ENCODE data around the gene CTAGE9. TPM values are rescaled to one million over a fixed set of nuclear protein-coding genes. Genes with fewer than 3 reads are reported as not detected.

CTAGE9 gene
- total RNA-seq, 1 experiment from 2014 or later, result not detected

GRCh38 chr6:131692589-131692988 lies 18.2 kb downstream of the CTAGE9 start:
- no peak for DNase-seq
- H3K9me3 ChIP-seq, result no peaks in the 10 kb centered on the region
- H3K36me3 ChIP-seq, result no peaks in the 10 kb centered on the region
- no peak overlapping the region for H3K4me3 ChIP-seq
- H3K27me3 ChIP-seq, result no peaks in the 10 kb centered on the region

- H3K9me3 ChIP-seq, result no peaks in the 10 kb centered on the region
- H3K36me3 ChIP-seq, result no peaks in the 10 kb centered on the region
- no peak for DNase-seq
- no peak overlapping the region for H3K4me3 ChIP-seq
- H3K27me3 ChIP-seq, result no peaks in the 10 kb centered on the region
Observed at GRCh38 chr6:131692031-131692430, 18.8 kb downstream of the CTAGE9 start.

- H3K4me3 ChIP-seq, result no peak overlapping the region
- no peaks in the 10 kb centered on the region for H3K36me3 ChIP-seq
- no peaks in the 10 kb centered on the region for H3K27me3 ChIP-seq
- DNase-seq, result no peak
- H3K9me3 ChIP-seq, result no peaks in the 10 kb centered on the region
Observed at GRCh38 chr6:131688286-131688685, 22.5 kb downstream of the CTAGE9 start.

DNA sequence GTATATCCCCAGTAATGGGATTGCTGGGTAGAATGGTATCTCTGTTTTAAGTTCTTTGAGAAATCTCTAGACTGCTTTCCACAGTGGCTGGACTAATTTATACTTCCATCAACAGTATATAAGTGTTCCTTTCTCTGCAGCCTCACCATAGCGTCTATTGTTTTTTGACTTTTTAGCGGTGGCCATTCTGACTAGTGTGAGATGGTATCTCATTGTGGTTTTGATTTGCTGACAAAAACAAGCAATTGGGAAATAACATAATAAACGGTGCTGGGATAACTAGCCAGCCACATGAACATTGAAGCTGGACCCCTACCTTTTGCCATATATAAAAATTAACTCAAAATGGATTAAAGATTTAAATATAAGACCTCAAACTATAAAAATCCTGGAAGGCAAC lies 23.8 kb downstream of the CTAGE9 start:
- H3K4me3 ChIP-seq, result no peak overlapping the region
- no peaks in the 10 kb centered on the region for H3K36me3 ChIP-seq
- H3K9me3 ChIP-seq, result no peaks in the 10 kb centered on the region
- DNase-seq, result no peak
- no peaks in the 10 kb centered on the region for H3K27me3 ChIP-seq

- Histone ChIP-seq H3K36me3 (no peaks in the 10 kb centered on the region), H3K27me3 (no peaks in the 10 kb centered on the region), H3K4me3 (no peak overlapping the region), H3K9me3 (no peaks in the 10 kb centered on the region)
- DNase-seq, result no peak
Observed at GRCh38 chr6:131685266-131685780, 25.5 kb downstream of the CTAGE9 start.

DNA sequence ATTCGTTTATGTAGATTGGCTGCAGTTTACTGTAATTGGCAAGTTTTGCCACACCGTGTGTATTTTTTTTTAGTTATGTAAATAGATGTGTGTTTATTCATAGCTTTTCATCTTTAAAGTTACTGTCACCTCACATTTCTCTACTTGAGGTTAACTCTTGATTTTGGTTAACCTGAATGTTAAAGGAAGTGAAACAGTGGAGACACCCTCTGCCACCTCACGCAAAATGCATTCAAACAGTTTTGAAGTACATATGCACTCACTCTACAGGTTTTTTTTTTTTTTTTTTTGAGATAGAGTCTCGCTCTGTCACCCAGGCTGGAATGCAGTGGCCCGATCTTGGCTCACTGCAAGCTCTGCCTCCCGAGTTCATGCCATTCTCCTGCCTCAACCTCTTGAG lies 27.3 kb downstream of the CTAGE9 start:
- Histone ChIP-seq H3K36me3 (no peaks in the 10 kb centered on the region), H3K4me3 (no peak overlapping the region), H3K9me3 (no peaks in the 10 kb centered on the region), H3K27me3 (no peaks in the 10 kb centered on the region)
- no peak for DNase-seq

- H3K27me3 ChIP-seq, result no peaks in the 10 kb centered on the region
- no peaks in the 10 kb centered on the region for H3K36me3 ChIP-seq
- no peak overlapping the region for H3K4me3 ChIP-seq
- no peaks in the 10 kb centered on the region for H3K9me3 ChIP-seq
- DNase-seq, result no peak
Observed at GRCh38 chr6:131682442-131682841, 28.4 kb downstream of the CTAGE9 start.

- H3K27me3 ChIP-seq, result no peaks in the 10 kb centered on the region
- no peaks in the 10 kb centered on the region for H3K36me3 ChIP-seq
- no peak overlapping the region for H3K4me3 ChIP-seq
- no peak for DNase-seq
- H3K9me3 ChIP-seq, result no peaks in the 10 kb centered on the region
Observed at GRCh38 chr6:131681585-131681984, 29.2 kb downstream of the CTAGE9 start.

- Histone ChIP-seq H3K27me3 (no peaks in the 10 kb centered on the region), H3K9me3 (no peaks in the 10 kb centered on the region), H3K36me3 (no peaks in the 10 kb centered on the region), H3K4me3 (no peak overlapping the region)
- DNase-seq, result no peak
Observed at GRCh38 chr6:131680868-131681267, 29.9 kb downstream of the CTAGE9 start.

DNA sequence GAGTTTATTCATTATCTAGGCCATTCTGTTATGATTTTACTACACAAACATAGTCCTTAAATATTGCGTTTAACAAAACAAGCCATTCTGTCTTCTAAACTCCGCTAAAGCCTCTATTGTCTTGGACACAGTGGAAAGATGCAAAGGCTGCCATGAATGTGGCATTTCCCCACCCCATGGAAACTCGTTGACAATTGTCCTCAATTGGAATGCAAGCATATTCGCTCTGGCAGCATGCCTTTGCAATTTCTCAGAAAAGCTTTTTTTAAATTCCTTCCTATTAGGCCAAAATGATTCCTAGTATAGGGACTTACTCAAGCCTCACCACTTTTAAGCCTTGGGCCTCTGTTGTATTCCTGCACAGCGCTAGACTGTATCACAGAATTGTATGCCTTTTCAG lies 32.4 kb downstream of the CTAGE9 start:
- no peaks in the 10 kb centered on the region for H3K36me3 ChIP-seq
- no peak for DNase-seq
- H3K4me3 ChIP-seq, result no peak overlapping the region
- no peaks in the 10 kb centered on the region for H3K9me3 ChIP-seq
- H3K27me3 ChIP-seq, result no peaks in the 10 kb centered on the region

- Histone ChIP-seq H3K4me3 (no peak overlapping the region), H3K9me3 (no peaks in the 10 kb centered on the region), H3K36me3 (no peaks in the 10 kb centered on the region), H3K27me3 (no peaks in the 10 kb centered on the region)
- DNase-seq, result no peak
Observed at GRCh38 chr6:131673184-131673583, 37.6 kb downstream of the CTAGE9 start.

GRCh38 chr6:131669891-131670290 lies 40.9 kb downstream of the CTAGE9 start:
- H3K4me3 ChIP-seq, result no peak overlapping the region
- no peaks in the 10 kb centered on the region for H3K36me3 ChIP-seq
- DNase-seq, result no peak
- no peaks in the 10 kb centered on the region for H3K9me3 ChIP-seq
- no peaks in the 10 kb centered on the region for H3K27me3 ChIP-seq

- DNase-seq, result no peak
- H3K36me3 ChIP-seq, result no peaks in the 10 kb centered on the region
- H3K4me3 ChIP-seq, result no peak overlapping the region
- no peaks in the 10 kb centered on the region for H3K9me3 ChIP-seq
- H3K27me3 ChIP-seq, result no peaks in the 10 kb centered on the region
Observed at GRCh38 chr6:131663578-131664165, 47.1 kb downstream of the CTAGE9 start.

GRCh38 chr6:131660195-131660594 lies 50.6 kb downstream of the CTAGE9 start:
- H3K4me3 ChIP-seq, result no peak overlapping the region
- H3K9me3 ChIP-seq, result no peaks in the 10 kb centered on the region
- no peaks in the 10 kb centered on the region for H3K36me3 ChIP-seq
- no peaks in the 10 kb centered on the region for H3K27me3 ChIP-seq
- DNase-seq, result no peak

Other genes with a start within 250 kb of the CTAGE9 start
- gene ARG1, start 137.8 kb downstream of the CTAGE9 start, total RNA-seq (2014; rRNA removed; shearing (Covaris generic); ENCODE audit: low replicate concordance), result not detected in 2 replicates
- 11.3 and 19.0 TPM in 2 replicates for gene MED23, start 82.8 kb downstream of the CTAGE9 start, total RNA-seq (2014; rRNA removed; shearing (Covaris generic); ENCODE audit: low replicate concordance)
- not detected in 2 replicates for gene ENPP3, start 73.7 kb downstream of the CTAGE9 start, total RNA-seq (2014; rRNA removed; shearing (Covaris generic); ENCODE audit: low replicate concordance)
- not detected in 2 replicates for gene OR2A4, start 9.6 kb downstream of the CTAGE9 start, total RNA-seq (2014; rRNA removed; shearing (Covaris generic); ENCODE audit: low replicate concordance)
- 0.91 and 3.1 TPM in 2 replicates for gene ENPP1, start 97.0 kb upstream of the CTAGE9 start, total RNA-seq (2014; rRNA removed; shearing (Covaris generic); ENCODE audit: low replicate concordance)
- gene CCN2, start 240.4 kb upstream of the CTAGE9 start, total RNA-seq (2014; rRNA removed; shearing (Covaris generic); ENCODE audit: low replicate concordance), result 830 and 953 TPM in 2 replicates

All from MG63 (cell line).